GM12878 (cell line): ENCODE measurements around the gene ALOX12. TPM values are rescaled to one million over a fixed set of nuclear protein-coding genes. Genes with fewer than 3 reads are reported as not detected.

Experiments used
- ASH2L ChIP-seq: fragments of 300-600, 200-600 bp; sonication (generic); IDR thresholded peaks from 2 replicates; pipeline ENCODE4 v1.6.1; 2017; ENCODE audit warnings: low read depth, mild to moderate bottlenecking, borderline replicate concordance
- BACH1 ChIP-seq: fragments of 450-650 bp; IDR thresholded peaks from 2 replicates; pipeline ENCODE4 v1.6.1; 2017; ENCODE audit warnings: mild to moderate bottlenecking, borderline replicate concordance
- BRCA1 ChIP-seq: IDR thresholded peaks from 2 replicates; pipeline ENCODE4 v1.6.1; 2011; ENCODE audit warnings: low read depth, low read length, improper control_type of control experiment
- CEBPB ChIP-seq, 2 experiments: fragments of 150-350 bp in 1 of 2; IDR thresholded peaks; 2 replicates each; pipeline ENCODE4 v1.6.1; 2012 to 2014; ENCODE audit warnings: low read depth in 2 of 2, low read length in 2 of 2, borderline replicate concordance in 1 of 2, inconsistent platforms in 1 of 2
- DPF2 ChIP-seq: fragments of 450-650 bp; IDR thresholded peaks from 2 replicates; pipeline ENCODE4 v1.6.1; 2017; ENCODE audit warnings: mild to moderate bottlenecking
- E2F8 ChIP-seq: fragments of 450-650 bp; IDR thresholded peaks from 2 replicates; pipeline ENCODE4 v1.6.1; 2018; ENCODE audit warnings: mild to moderate bottlenecking, low read depth, moderate library complexity; ENCODE audit not compliant: partially characterized antibody
- HDGF ChIP-seq: fragments of 450-650 bp; IDR thresholded peaks from 2 replicates; pipeline ENCODE4 v1.6.1; 2016; ENCODE audit warnings: antibody characterized with exemption
- IRF3 ChIP-seq: fragments of 450-650 bp; IDR thresholded peaks from 2 replicates; pipeline ENCODE4 v1.6.1; 2014; ENCODE audit warnings: mild to moderate bottlenecking
- IRF4 ChIP-seq: IDR thresholded peaks from 2 replicates; pipeline ENCODE4 v1.6.1; 2011; ENCODE audit warnings: low read depth, low read length
- LARP7 ChIP-seq: fragments of 450-650 bp; IDR thresholded peaks from 2 replicates; pipeline ENCODE4 v1.6.1; 2017; ENCODE audit warnings: mild to moderate bottlenecking
- PML ChIP-seq: IDR thresholded peaks from 2 replicates; pipeline ENCODE4 v1.6.1; 2012; ENCODE audit warnings: low read length, inconsistent platforms
- RAD21 ChIP-seq: IDR thresholded peaks from 2 replicates; pipeline ENCODE4 v1.6.1; 2011; ENCODE audit warnings: mild to moderate bottlenecking, low read depth, low read length, moderate library complexity; ENCODE audit not compliant: insufficient read depth
- RCOR1 ChIP-seq: conservative IDR thresholded peaks from 2 replicates; pipeline ENCODE4 v1.6.1; 2012; ENCODE audit warnings: low read depth, low read length, improper control_type of control experiment
- REST ChIP-seq: IDR thresholded peaks from 2 replicates; pipeline ENCODE4 v1.6.1; 2012; ENCODE audit warnings: mild to moderate bottlenecking, low read depth, low read length
- STAT1 ChIP-seq: fragments of 450-650 bp; conservative IDR thresholded peaks from 2 replicates; pipeline ENCODE4 v1.6.1; 2014; ENCODE audit warnings: antibody characterized with exemption, mild to moderate bottlenecking
- USF2 ChIP-seq: IDR thresholded peaks from 2 replicates; pipeline ENCODE4 v1.6.1; 2011; ENCODE audit warnings: low read depth, low read length, improper control_type of control experiment, borderline replicate concordance
- ZBED1 ChIP-seq: IDR thresholded peaks from 2 replicates; pipeline ENCODE4 v1.6.1; 2016; ENCODE audit warnings: borderline replicate concordance
- ZNF24 ChIP-seq: fragments of 450-650 bp; IDR thresholded peaks from 2 replicates; pipeline ENCODE4 v1.6.1; 2017; ENCODE audit warnings: antibody characterized with exemption, mild to moderate bottlenecking
- ZNF274 ChIP-seq: IDR thresholded peaks from one replicate; pipeline ENCODE4 v1.8.0; 2011; ENCODE audit not compliant: insufficient read length, insufficient read depth
- polyA plus RNA-seq, 11 experiments: library from polyadenylated mRNA; depleted of rRNA in 4 of 11; unstranded in 6 of 11; stranded (reverse) in 5 of 11; fragments of >200 nt; fragmentation: Nextera tagmentation in 4 of 11; fragmentation: Illumina TruSeq in 1 of 11; extraction: Ambion mirVana in 4 of 11; extraction: Trizol in 1 of 11; gene quantifications; 1 replicate in 1 of 11; 2 replicates in 10 of 11; pipeline versions ENCODE4 v1.2.1 to v1.2.3, GENCODE V29; 2011 to 2016; ENCODE audit warnings: inconsistent platforms in 2 of 11, missing spikeins in 2 of 11, low read depth in 1 of 11
- total RNA-seq, 4 experiments: library from RNA; depleted of rRNA in 3 of 4; stranded (reverse); fragments of >200 nt in 3 of 4; fragmentation: Illumina TruSeq in 1 of 4; extraction: Trizol in 1 of 4; gene quantifications; 2 replicates each; pipeline versions ENCODE4 v1.2.1 to v1.2.3, GENCODE V29; 2013 to 2021
- TF ChIP-seq, protein P1 (sequence below): fragments of 450-650 bp; IDR thresholded peaks from 2 replicates; pipeline ENCODE4 v1.6.1; 2016; ENCODE audit warnings: mild to moderate bottlenecking

Gene ALOX12
- total and polyA plus RNA-seq, 10 of the 15 experiments (the other 5 are each of a cell fraction or from before 2014, with no cell fraction given), result 0.23 to 0.82 (median 0.58) TPM; not detected in 6

- no peak for TF ChIP-seq USF2
- TF ChIP-seq IRF4, result peak; percentile 38; the same call in 1 of the 2 replicates
- TF ChIP-seq LARP7, result peak; percentile 58
- TF ChIP-seq BACH1, result peak; percentile 30; the same call in 1 of the 2 replicates
- no peak for TF ChIP-seq ASH2L
- TF ChIP-seq DPF2, result peak; percentile 88
- 0 out of 2 replicates have a peak, but pooled peaks have one; percentile 18 for TF ChIP-seq RCOR1
- peak; percentile 31; the same call in 1 of the 2 replicates for TF ChIP-seq PML
- TF ChIP-seq IRF3, result no peak
- TF ChIP-seq BRCA1, result no peak
- no peak for TF ChIP-seq ZBED1
- no peak for TF ChIP-seq ZNF24
- no peak for TF ChIP-seq CEBPB (IDR thresholded peaks at IDR 0.05; ENCODE audit: borderline replicate concordance in 1 of 2, low read depth in 2 of 2, low read length in 2 of 2)
- TF ChIP-seq RAD21, result peak; percentile 72
- TF ChIP-seq HDGF, result no peak
- TF ChIP-seq, protein P1, sequence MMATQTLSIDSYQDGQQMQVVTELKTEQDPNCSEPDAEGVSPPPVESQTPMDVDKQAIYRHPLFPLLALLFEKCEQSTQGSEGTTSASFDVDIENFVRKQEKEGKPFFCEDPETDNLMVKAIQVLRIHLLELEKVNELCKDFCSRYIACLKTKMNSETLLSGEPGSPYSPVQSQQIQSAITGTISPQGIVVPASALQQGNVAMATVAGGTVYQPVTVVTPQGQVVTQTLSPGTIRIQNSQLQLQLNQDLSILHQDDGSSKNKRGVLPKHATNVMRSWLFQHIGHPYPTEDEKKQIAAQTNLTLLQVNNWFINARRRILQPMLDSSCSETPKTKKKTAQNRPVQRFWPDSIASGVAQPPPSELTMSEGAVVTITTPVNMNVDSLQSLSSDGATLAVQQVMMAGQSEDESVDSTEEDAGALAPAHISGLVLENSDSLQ, result peak; percentile 81
- TF ChIP-seq STAT1, result no peak
- TF ChIP-seq ZNF274, result no peak
- TF ChIP-seq E2F8, result no peak
- no peak for TF ChIP-seq REST
These were observed 26.3 kb downstream of the ALOX12 start (continued) for GRCh38 chr17:7021993-7022778.
